GM08714 (cell line): Measurements from ENCODE around the gene KRT1.

Experiments
- H3K4me3 ChIP-seq: fragments of 200-500 bp; sonication (Bioruptor generic); 2 replicates; pipeline ENCODE4 v1.5.1; 2014; ENCODE audit warnings: mild to moderate bottlenecking, low read length, inconsistent platforms
- ZNF274 ChIP-seq: IDR thresholded peaks from 2 replicates; pipeline ENCODE4 v1.6.1; 2012; ENCODE audit warnings: mild to moderate bottlenecking, low read depth, low read length

KRT1 gene

GRCh38 chr12:52691076-52691840, 11.1 kb upstream of the KRT1 start:
- H3K4me3 ChIP-seq: no peak overlapping the region
- TF ChIP-seq ZNF274: no peak

GRCh38 chr12:52690351-52691075, 10.3 kb upstream of the KRT1 start:
- no peak for TF ChIP-seq ZNF274
- no peak overlapping the region for H3K4me3 ChIP-seq

- no peak overlapping the region for H3K4me3 ChIP-seq
- no peak for TF ChIP-seq ZNF274
These were observed 9.7 kb upstream of the KRT1 start for GRCh38 chr12:52689936-52690335.

GRCh38 chr12:52689239-52689638, 9.0 kb upstream of the KRT1 start:
- no peak for TF ChIP-seq ZNF274
- no peak overlapping the region for H3K4me3 ChIP-seq

- no peak overlapping the region for H3K4me3 ChIP-seq
- TF ChIP-seq ZNF274: no peak
These were observed 8.3 kb upstream of the KRT1 start for GRCh38 chr12:52688481-52688880.

GRCh38 chr12:52687497-52688385, 7.5 kb upstream of the KRT1 start:
- TF ChIP-seq ZNF274: no peak
- no peak overlapping the region for H3K4me3 ChIP-seq

GRCh38 chr12:52686756-52687487, 6.7 kb upstream of the KRT1 start:
- no peak for TF ChIP-seq ZNF274
- no peak overlapping the region for H3K4me3 ChIP-seq

GRCh38 chr12:52686063-52686462, 5.9 kb upstream of the KRT1 start:
- no peak for TF ChIP-seq ZNF274
- H3K4me3 ChIP-seq: no peak overlapping the region

GRCh38 chr12:52685406-52685890, 5.2 kb upstream of the KRT1 start:
- TF ChIP-seq ZNF274: no peak
- no peak overlapping the region for H3K4me3 ChIP-seq

- no peak for TF ChIP-seq ZNF274
- H3K4me3 ChIP-seq: no peak overlapping the region
These were observed 4.2 kb upstream of the KRT1 start for GRCh38 chr12:52684431-52684830.

GRCh38 chr12:52683575-52684300, 3.5 kb upstream of the KRT1 start:
- TF ChIP-seq ZNF274: no peak
- no peak overlapping the region for H3K4me3 ChIP-seq

GRCh38 chr12:52682938-52683574, 2.8 kb upstream of the KRT1 start:
- no peak for TF ChIP-seq ZNF274

GRCh38 chr12:52682381-52682660, 2.1 kb upstream of the KRT1 start:
- no peak for TF ChIP-seq ZNF274

More at GRCh38 chr12:52682938-52683574, 2.8 kb upstream of the KRT1 start:
- H3K4me3 ChIP-seq: no peak overlapping the region

More at GRCh38 chr12:52682381-52682660, 2.1 kb upstream of the KRT1 start:
- H3K4me3 ChIP-seq: no peak overlapping the region
